Bone marrow (tissue), 2 donors: Measurements from ENCODE around the gene SLC25A47.
"Not testable (repeated sequence)": the region's sequence is repeated elsewhere in the genome, so short reads cannot be mapped to it uniquely, and the experiment has no call there.

Source experiments
- DNase-seq, 2 donors: peaks; one replicate each; lab custom pipeline; 2025; lab: John Stamatoyannopoulos, UW

Gene SLC25A47, protein sequence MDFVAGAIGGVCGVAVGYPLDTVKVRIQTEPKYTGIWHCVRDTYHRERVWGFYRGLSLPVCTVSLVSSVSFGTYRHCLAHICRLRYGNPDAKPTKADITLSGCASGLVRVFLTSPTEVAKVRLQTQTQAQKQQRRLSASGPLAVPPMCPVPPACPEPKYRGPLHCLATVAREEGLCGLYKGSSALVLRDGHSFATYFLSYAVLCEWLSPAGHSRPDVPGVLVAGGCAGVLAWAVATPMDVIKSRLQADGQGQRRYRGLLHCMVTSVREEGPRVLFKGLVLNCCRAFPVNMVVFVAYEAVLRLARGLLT

DNA sequence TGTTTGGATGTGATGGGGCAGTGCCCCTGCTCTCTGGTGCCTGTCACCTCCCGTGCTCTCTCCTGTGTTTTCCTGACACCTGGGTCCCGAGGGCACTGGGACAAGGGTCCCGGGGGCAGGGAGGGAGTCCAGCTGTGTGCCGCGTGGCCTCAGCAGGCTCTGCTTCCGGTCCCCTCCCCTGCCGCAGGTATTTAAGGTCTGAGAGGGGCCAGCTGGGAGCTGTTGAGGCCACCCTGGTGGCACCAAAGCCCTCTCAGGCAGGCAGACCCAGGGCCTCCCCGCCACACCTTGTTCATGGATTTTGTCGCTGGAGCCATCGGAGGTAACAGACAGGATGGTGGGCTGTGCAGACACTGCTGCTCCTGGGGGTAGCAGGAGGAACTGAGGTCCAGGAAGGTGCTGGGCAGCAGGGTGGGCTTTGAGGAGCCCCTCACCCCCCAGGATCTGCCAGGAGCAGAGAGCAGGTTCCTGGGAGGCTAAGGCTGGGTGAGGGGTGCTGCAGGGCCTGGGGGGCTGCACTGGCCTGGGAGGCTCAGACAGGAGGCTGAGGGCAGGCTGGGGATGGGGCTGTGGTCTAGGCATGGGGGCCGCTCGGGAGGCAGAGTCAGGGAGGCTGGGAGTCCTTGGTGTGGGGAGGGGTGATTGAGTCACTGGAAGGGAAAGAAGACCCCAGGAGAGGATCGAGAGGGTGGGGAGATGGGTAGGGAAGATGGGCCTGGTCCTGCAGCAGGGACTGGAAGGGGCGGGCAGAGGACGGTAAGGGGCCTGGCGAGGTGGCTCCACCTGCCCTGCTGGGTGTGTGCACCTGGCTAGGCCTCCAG lies at the start of gene SLC25A47:
Gene SLC25A47, plus strand, starts transcription at position 219 of the 821 bp plus-strand sequence. Its CDS starts 76 bp downstream, at position 295.
- no peak for DNase-seq

DNA sequence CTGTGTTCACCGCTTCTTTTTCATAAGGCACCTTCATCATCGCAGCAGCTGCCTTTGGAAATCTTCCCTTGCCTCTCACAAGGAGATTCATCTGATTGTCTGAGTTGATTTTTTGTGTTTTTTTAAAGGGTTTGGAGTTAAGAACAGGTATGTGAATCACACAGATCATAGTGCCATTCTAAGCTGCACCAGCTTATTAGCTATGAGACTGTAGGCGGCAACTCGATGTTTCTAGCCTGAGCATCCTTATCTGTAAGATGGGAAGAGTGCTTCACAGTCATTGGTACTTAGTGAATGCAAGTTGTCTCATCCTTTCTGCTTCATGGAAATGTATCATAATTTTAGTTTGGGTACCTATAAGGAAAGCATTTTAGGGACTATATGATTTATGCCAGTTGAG lies 48.9 kb upstream of the SLC25A47 start:
- no peak for DNase-seq

DNA sequence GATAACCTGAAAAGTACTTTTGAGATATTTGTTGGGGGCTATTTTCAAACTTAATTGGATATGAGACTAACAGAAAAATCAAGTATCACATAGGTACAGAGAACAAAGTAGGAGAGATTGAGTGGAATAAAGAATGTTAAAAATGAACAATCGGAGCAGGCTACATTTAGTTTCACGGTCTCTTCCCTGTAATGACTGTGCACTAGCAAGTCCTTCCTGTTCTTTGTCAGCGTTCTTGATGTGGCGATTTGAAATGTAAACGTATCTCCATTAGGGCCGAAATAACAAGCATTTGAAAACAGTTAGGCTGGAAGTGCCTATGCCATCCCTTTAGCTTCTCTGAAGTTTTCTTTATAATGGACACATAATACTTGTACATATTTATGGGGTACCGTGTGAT lies 47.9 kb upstream of the SLC25A47 start:
- no peak for DNase-seq

DNA sequence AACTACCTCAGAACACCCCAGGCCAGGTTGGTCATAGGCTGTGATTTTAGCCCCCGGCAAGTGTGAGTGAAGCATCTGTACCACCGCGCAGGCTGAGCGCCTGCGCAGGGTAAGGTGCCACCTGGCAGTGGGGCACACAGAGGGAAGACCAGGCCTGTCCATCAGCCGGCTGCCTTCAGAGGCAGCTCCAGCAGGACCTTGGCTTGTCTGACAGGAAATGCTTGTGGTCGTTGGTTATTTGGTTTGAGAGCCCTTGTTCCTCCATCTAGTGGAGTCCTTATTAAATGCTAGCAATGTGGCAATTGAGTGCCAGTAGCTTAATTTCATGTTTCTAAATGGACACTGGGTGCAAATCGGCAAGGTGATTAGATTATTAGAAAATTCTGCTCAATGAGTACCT lies 44.4 kb upstream of the SLC25A47 start:
- DNase-seq: no peak

DNA sequence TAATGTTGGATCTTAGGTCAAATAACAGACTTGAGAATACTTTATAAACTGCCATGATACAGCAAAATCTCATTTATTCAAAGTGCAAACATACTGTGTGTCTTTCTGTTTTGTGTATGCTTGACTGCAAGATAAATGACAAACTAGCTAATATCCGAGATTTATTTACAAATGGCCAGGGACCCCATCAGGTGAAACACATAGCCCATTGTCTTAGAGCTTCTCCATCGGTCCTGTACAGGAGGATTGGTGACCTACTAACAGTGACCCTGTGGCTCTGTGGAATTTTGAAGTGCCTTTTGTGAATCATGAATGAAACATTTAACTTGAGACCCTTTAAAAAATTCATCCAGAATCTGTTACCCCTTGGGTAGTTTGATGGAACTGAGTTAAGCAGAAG lies 44.0 kb upstream of the SLC25A47 start:
- DNase-seq: no peak

DNA sequence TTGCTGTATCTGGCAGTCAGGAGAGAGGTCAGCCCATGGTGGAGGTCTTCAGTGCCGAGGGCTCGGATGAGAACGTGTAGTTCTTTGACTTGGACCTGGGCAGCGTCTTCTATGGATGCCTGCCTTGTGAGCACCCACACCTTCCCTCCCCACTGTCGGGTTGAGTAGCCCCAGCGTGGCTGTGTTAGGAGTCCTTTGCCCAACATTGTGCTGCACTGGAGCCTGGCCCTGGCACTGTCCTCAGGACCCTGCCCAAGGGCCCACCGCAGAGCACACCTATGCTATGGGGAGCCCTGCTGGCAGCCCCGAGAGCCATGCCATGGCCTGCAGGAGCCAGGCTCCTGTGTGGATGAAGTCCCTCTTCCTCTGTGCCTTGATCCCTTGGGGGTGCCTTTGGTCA lies 43.6 kb upstream of the SLC25A47 start:
- DNase-seq: no peak

DNA sequence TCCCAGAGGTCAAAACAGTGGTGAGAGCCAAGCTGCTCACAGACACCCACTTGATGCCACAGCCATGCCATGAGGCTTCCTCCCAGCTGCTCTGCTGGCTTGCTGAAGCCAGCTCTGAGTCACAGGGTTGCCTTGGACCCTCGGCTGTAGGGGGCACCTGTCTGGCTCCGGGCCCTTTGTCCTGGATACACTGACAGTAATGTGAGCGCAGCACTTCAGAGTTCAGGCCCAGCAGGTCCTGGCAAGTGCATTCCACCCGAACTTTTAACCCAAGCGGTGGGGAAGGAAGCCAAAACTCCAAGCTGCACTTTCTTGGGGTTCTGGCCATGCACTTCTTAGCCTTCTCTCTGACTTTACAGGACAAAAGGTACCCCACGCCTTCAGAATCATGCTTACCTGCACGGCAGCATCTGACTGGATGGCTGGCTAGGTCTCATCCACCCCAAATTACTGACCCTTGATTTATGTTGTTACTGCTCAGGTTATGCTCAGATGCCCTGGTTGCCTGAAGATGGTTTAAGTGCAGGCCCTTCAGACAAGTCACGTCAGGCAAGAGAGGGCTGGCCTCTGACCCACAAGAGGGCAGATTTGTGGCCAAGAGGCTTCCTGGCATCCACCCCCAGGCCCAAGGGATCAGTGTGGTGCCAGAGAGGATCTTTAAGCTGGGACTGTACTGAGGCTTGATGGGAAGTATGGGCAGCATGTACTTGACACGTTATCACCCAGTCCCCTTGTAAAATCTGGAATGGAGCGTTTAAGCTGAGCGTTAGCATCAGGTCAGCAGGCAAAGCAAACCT lies 41.7 kb upstream of the SLC25A47 start:
- DNase-seq: no peak

DNA sequence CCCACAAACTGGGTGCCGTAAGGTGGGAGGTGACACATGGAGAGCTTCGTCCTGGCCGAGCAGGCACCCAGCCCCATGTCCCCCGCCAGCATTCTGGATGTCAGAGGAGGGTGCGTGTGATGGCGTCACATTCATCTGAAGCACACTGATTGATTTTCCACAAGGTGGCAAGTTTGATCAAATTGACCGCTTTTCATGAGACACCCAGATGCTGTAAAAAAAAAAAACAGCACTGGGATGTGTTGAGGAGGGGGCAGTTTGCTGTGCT lies 41.1 kb upstream of the SLC25A47 start:
- no peak for DNase-seq

DNA sequence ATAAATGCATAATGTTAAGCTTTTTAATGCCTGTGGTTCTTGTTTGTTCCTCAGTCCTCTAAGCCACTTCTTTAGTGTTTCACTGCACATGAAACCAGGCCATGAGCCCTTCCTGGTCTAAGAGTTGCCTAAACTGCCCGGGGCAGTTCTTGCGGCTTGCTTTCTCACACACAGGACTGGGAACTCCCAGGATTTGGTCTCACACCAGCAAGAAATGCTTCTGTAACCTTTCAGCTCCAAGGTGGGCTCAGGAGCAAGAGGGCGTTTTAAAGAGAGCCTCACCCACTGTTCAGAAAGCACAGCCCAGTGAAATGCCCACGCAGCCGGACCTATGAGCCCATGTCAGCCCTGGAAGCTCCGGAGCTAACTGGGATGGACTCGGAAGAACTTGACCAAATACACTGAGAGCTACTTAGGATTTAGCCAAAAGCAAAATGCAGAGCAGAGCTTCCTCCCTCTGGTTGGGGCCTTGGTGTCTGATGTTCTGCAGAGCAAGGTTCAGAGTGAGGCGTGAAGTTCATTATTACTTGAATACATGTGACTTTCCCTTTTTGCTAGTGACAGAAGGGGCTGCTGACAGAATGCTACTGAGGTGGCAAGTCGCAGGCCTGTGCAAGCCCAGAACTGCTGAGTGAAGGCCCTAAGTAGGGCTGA lies 40.2 kb upstream of the SLC25A47 start:
- no peak for DNase-seq

DNA sequence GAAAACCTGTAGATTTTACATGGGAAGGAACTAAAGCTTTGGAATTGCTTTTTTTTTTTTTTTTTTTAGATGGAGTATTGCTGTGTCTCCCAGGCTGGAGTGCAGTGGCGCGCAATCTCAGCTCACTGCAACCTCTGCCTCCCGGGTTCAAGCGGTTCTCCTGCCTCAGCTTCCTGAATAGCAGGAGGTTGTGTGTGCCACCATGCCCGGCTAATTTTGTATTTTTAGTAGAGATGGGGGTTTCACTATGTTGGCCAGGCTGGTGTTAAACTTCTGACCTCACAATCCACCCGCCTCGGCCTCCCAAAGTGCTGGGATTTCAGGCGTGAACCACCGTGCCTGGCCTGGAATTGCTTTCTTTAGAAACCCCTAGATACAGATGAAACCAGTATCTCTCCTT lies 39.7 kb upstream of the SLC25A47 start:
- DNase-seq: not testable (repeated sequence)

DNA sequence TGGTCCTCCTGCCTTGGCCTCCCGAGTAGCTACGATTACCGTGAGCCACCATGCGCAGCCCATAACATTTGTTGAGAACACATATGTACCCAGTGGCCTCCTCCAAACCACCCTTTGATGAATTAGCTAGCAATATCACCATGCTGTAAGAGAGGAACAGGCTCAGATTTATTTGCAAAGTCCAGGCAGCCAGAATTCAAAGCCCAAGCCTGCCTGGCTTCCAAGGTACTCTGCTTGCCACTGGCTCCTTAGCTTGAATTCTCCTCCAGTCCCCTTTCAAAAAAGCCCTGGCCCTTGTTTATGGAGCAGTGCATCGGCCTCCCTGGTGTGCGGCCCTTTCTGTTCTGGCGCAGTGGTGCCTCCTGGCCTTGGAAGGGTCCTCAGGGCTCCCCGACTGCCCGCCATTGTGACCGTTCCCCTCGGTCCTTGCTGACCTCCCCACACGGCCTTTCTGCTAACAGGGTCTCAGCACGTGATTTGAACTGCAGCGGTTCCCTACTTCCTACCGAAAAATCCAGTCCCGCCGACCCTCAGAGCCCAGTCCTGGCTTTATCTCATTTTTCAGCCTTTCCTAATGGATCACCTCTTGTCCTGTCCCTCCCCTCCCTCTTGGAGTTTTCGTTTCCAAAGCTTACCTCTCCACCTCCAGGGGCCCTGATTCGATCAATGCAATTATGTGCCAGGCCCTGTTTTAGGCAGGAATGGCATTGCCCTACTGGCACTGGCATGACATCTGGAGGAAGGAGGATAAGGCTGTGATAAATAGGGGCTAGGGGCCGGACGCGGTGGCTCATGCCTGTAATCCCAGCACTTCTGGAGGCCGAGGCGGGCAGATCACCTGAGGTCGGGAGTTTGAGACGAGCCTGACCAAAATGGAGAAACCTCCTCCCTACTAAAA lies 38.9 kb upstream of the SLC25A47 start:
- DNase-seq: no peak

DNA sequence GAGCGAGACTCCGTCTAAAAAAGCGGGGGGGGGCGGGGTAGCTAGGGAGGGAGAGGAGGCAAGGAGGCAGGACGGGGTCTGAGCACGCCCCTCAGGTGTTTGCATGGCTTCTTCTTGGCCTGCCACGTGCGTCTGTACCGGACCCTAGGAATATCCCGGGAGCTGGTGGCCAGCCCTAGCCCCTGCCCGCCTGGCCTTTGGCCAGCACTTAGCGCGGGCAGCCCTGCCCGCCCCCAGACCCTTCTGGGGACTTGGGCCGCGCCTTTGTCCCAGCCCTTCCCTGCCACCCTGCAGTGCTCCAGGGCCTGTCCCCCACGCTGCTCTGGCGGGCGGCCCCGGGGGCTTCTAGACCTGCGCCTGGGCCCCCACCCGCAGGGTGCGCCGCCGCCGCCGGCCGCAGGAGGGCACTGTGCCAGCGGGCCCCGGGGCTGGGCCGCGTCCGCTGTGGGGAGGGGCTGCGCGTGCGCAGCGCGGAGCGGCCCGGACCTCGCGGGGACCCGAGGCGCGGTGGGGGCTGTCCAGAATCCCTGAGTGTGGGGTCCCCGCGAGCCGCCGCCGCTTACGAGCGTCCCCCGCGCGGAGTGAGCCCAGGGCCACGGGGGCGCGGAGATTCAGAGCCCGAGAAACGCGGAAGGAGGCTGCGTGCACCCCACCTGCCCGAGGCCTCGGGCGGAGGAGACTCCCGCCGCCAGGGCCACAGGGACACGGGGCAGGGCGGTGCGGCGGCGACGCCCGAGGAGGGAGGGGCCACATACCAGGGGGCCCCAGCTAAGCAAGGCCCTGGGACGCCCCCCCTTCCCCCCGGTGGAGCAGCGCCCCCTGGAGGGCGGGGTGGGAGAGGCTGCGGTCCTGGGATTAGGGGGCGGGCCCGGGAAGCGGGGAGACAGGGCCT lies 37.9 kb upstream of the SLC25A47 start:
- peak; percentile 62 to 73 for DNase-seq

DNA sequence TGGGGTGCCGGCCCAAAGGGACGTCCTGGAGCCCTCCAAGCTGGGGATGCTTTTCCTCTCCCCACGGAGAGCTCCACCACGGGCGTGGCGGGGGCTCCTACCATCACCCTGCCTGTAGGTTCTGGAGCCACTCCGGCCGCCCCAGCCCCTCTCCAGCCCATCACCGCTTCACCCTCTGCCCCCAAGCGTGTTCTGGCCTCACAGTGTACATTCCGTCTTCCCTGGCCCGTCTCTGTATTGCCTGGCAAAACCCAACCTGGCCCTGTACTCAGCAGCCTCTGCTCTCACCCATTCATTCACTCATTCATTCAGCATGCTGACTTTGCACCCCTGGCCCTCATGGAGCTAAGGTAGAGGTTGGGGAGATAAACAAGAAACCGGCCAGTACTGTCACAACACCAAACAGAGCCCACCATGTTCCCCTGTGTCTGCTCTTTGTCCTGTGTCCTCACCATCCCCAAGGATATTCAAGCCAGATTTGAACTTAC lies 37.2 kb upstream of the SLC25A47 start:
- DNase-seq: no peak

DNA sequence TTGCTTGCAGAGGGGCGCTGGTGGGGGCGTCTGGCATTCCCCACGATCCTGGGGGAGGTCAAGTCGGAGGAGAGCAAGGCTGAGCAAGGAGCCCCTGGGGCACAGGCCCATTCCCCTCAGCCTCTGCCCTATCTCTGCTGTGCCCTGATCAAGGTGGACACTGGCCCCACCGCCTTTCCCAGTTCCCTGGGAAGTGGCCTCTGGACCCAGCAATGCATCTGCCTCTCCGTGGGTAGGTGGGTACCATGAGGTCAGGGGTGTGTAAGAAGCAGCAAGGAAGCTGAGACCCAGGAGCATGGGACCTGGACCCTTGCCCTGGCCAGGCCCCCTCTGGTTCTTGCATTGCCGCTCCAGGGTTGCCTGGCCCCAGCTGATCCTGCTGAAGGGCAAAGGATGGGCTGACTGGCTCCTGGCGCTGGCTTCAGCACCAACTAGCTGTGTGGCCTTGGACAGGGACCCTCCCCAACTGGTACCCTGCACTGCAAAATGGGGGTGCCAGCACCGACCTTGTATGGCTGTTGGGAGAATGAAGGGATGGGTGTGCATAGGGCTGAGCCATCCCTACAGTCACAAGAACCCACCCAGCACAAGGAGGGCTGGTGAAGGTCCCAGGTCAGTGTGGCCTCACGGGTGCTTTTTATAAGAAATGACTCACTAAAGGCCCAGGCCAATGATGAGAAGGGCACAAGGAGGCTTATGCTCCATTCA lies 36.5 kb upstream of the SLC25A47 start:
- no peak for DNase-seq

DNA sequence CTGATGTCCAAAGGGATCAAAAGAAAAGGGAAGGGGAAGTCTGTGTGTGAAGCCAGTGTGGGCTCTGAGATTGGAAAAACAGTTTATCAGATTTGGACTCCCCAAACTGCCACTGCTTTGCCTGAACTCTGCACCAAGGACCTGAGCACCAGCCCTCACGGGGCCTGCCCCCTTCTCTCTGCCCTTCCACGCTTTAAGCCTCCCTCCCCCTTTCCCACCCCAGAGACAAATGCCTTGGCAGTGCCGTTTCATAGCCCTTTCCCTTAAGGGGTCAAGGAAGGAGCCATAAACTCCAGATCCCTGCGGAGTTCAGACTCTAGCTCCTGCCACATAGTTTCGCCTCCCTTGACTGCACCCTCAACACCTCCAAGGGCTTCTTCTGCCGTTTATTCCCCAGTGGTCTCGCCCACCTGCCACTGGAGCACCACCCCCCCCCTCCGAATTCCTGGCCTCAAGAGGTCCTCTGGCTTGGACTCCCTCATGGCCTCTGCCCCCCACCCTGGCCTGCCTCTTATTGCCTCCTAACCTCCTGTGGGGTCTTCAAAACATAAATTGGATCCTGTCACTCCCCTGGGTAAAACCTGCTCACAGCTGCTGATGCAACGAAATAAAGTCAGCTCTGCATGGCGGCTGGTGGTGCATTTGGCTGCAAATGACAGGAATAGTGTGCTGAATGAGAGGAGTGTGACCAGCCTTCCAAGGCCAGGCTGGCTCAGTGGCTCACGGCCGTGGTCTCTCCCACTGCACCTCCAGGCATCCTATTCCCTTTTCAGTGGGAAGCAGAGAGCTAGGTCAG lies 35.7 kb upstream of the SLC25A47 start:
- DNase-seq: no peak

DNA sequence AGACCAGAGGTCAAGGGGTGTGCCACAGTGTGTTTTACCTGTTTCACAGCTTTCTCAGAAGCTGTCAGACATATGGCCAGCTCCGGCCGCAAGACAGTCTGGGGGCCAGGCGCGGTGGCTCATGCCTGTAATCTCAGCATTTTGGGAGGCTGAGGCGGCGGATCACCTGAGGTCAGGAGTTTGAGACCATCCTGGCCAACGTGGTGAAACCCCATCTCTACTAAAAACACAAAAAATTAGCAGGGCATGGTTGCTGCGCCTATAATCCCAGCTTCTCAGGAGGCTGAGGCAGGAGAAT lies 35.2 kb upstream of the SLC25A47 start:
- DNase-seq: not testable (repeated sequence)

DNA sequence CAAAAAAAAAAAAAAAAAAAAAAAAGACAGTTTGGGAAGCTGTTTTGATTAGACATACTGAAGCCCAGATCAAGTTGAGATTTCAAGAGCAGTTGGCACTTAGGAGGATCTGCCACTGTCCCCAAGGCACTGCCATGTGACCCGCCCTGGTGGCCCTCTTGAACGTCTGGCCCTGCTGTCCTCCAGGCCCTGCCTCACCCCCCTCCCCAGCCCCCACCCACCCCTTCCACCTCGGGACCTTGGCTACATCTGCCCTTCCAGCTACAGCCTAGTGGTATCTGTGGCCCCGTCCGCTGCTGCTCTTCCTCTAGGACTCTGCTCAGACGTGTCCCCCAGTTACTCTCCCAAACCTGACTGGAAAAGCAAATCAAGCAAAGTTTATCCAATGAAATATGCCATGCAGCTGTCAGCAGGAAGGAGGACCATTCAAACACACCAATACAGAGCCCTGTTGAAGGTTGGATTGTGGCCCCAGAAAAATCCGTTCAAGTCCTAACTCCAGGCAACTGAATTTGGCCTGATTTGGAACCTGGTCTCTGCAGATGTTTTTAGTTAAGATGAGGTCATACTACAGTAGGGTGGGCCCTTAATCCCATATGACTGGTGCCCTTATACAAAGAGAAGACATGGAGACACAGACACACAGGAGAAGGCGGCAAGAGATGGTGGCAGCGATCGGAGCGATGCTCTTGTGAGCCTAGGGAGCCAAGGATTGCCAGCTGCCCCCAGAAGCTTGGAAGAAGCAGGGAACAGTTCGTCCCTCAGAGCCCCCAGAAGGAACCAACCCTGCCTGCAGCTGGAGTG lies 34.6 kb upstream of the SLC25A47 start:
- no peak for DNase-seq
